ENCODE data around the gene DYNLT2. TPM values are rescaled to one million over a fixed set of nuclear protein-coding genes. Genes with fewer than 3 reads are reported as not detected.
A peak's percentile ranks its signal among the peaks of the same experiment; 100 is the strongest.
"Not testable (repeated sequence)": the region's sequence is repeated elsewhere in the genome, so short reads cannot be mapped to it uniquely, and the experiment has no call there.

The DYNLT2 gene
- total RNA-seq, 4 donors from 2014 or later = 3.3 to 7.5 (median 4.4) TPM

GRCh38 chr6:169701311-169701953, 49.9 kb downstream of the DYNLT2 start:
- peak; percentile 28 for DNase-seq
- intact Hi-C loops (cut with DNase I; ENCODE audit: low total_unique reads) (loop anchor here (2.0 kb wide), 1 partner anchor 49 kb away; the partner anchor contains the start of genes DYNLT2 and ERMARD), in situ Hi-C loops (cut with MboI; ENCODE audit: low pct_ligation_motif_present in 1 of 4, low pct_unique_long_range_greater_than_20kb in 1 of 4, low sequenced_read_pairs in 3 of 4) (no loop called here)
- no peaks in the 10 kb centered on the region for H3K36me3 ChIP-seq
- H3K27me3 ChIP-seq = no peaks in the 10 kb centered on the region
- peak overlapping the region; percentile 66 to 96 (median 78) for H3K4me3 ChIP-seq
- WGBS, 2 donors (ENCODE audit: low coverage in 1 of 2) = 0% methylated on average over 4 to 36 of the region's 54 CpGs
- no peaks in the 10 kb centered on the region for H3K9me3 ChIP-seq
- TF ChIP-seq POLR2A (IDR thresholded peaks at IDR 0.05) = no peak
- TF ChIP-seq EP300 (IDR thresholded peaks at IDR 0.05; ENCODE audit: low read depth) = no peak
- TF ChIP-seq POLR2AphosphoS5 (IDR thresholded peaks at IDR 0.05) = no peak
- TF ChIP-seq, protein P1, sequence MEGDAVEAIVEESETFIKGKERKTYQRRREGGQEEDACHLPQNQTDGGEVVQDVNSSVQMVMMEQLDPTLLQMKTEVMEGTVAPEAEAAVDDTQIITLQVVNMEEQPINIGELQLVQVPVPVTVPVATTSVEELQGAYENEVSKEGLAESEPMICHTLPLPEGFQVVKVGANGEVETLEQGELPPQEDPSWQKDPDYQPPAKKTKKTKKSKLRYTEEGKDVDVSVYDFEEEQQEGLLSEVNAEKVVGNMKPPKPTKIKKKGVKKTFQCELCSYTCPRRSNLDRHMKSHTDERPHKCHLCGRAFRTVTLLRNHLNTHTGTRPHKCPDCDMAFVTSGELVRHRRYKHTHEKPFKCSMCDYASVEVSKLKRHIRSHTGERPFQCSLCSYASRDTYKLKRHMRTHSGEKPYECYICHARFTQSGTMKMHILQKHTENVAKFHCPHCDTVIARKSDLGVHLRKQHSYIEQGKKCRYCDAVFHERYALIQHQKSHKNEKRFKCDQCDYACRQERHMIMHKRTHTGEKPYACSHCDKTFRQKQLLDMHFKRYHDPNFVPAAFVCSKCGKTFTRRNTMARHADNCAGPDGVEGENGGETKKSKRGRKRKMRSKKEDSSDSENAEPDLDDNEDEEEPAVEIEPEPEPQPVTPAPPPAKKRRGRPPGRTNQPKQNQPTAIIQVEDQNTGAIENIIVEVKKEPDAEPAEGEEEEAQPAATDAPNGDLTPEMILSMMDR (IDR thresholded peaks at IDR 0.05) = no peak
- peaks cover 17 to 50% (median 33%) of the 10 kb centered on the region in 4 donors for H3K4me1 ChIP-seq
- peak overlapping the region; percentile 94 to 98 (median 97) for H3K27ac ChIP-seq

DNA sequence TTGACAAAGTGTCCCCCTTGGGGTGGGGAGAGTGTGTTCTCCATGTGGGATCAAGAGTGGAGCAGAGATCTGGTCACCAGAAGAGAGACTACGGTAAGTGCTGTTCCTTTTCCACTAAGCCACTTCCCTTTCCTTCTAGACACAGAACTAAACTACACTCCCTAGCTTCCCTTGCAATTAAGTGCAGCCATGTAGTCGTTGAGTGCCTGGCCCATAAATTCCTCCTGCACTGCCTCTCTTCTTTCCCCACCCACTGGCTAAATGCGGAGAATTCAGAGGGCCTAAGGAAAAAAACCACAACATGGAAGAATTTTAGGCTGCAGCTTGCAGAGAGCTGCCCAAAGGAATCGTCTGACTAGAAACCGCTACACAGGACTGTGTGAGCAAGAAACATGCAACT, 51.1 kb downstream of the DYNLT2 start:
- Histone ChIP-seq H3K27me3 (no peaks in the 10 kb centered on the region), H3K4me3 (peak overlapping the region in 1 of 4 donors; percentile 85), H3K9me3 (no peaks in the 10 kb centered on the region), H3K4me1 (peaks cover 17 to 43% (median 33%) of the 10 kb centered on the region in 4 donors), H3K36me3 (no peaks in the 10 kb centered on the region), H3K27ac (peak overlapping the region in 3 of 4 donors; percentile 13 to 96 (median 51))
- 22% methylated on average over 5 of the region's 5 CpGs; no CpG with 5 or more reads in 1 of the 2 donors for WGBS, 2 donors (ENCODE audit: low coverage in 1 of 2)
- in situ Hi-C loops (cut with MboI; ENCODE audit: low pct_ligation_motif_present in 1 of 4, low pct_unique_long_range_greater_than_20kb in 1 of 4, low sequenced_read_pairs in 3 of 4) (no loop called here), intact Hi-C loops (cut with DNase I; ENCODE audit: low total_unique reads) (loop anchor here (2.0 kb wide), 1 partner anchor 51 kb away; the partner anchor contains the start of genes DYNLT2 and ERMARD)
- DNase-seq = peak; percentile 22
- TF ChIP-seq POLR2AphosphoS5 (IDR thresholded peaks at IDR 0.05) (no peak), EP300 (IDR thresholded peaks at IDR 0.05; ENCODE audit: low read depth) (no peak), POLR2A (IDR thresholded peaks at IDR 0.05) (no peak)
- TF ChIP-seq, protein P1 (IDR thresholded peaks at IDR 0.05) = no peak

- H3K27me3 ChIP-seq; intact Hi-C loops (cut with DNase I; ENCODE audit: low total_unique reads); H3K4me3 ChIP-seq; H3K9me3 ChIP-seq; H3K36me3 ChIP-seq; in situ Hi-C loops (cut with MboI; ENCODE audit: low pct_ligation_motif_present in 1 of 4, low pct_unique_long_range_greater_than_20kb in 1 of 4, low sequenced_read_pairs in 3 of 4); DNase-seq; H3K27ac ChIP-seq: not testable (repeated sequence)
- H3K4me1 ChIP-seq = peaks cover 7 to 16% (median 14%) of the 10 kb centered on the region in 4 donors
- 83 to 100% methylated on average over 4 to 10 of the region's 10 CpGs for WGBS, 2 donors (ENCODE audit: low coverage in 1 of 2)
- TF ChIP-seq, protein P1 (IDR thresholded peaks at IDR 0.05) = peak in 2 of 5 experiments; percentile 17 to 31
Observed at GRCh38 chr6:169697115-169697514, 54.3 kb downstream of the DYNLT2 start.

GRCh38 chr6:169695131-169695530, 56.2 kb downstream of the DYNLT2 start:
- H3K36me3 ChIP-seq = no peaks in the 10 kb centered on the region
- no peak overlapping the region for H3K27ac ChIP-seq
- no peak overlapping the region for H3K4me3 ChIP-seq
- intact Hi-C loops (cut with DNase I; ENCODE audit: low total_unique reads) (no loop called here), in situ Hi-C loops (cut with MboI; ENCODE audit: low pct_ligation_motif_present in 1 of 4, low pct_unique_long_range_greater_than_20kb in 1 of 4, low sequenced_read_pairs in 3 of 4) (no loop called here)
- TF ChIP-seq POLR2A (IDR thresholded peaks at IDR 0.05) = no peak
- TF ChIP-seq, protein P1 (IDR thresholded peaks at IDR 0.05) = no peak
- no peak for TF ChIP-seq EP300 (IDR thresholded peaks at IDR 0.05; ENCODE audit: low read depth)
- no peak for TF ChIP-seq POLR2AphosphoS5 (IDR thresholded peaks at IDR 0.05)
- no peaks in the 10 kb centered on the region for H3K9me3 ChIP-seq
- no peaks in the 10 kb centered on the region for H3K27me3 ChIP-seq
- no peak for DNase-seq
- WGBS, 2 donors (ENCODE audit: low coverage in 1 of 2) = 75 to 98% methylated on average over 5 of the region's 5 CpGs
- H3K4me1 ChIP-seq = peaks cover 0 to 5% (median 3%) of the 10 kb centered on the region in 4 donors
